HepG2 (cell line): ENCODE data around the gene PLEKHN1. TPM values are rescaled to one million over a fixed set of nuclear protein-coding genes. Genes with fewer than 3 reads are reported as not detected.

Experiments used
- BCL3 ChIP-seq: sonication (generic); formaldehyde crosslinking; IDR thresholded peaks from 2 replicates; pipeline ENCODE4 v1.5.1; 2020; ENCODE audit warnings: mild to moderate bottlenecking, missing genetic modification reagents, moderate library complexity
- LRRFIP1 ChIP-seq: sonication (generic); formaldehyde crosslinking; conservative IDR thresholded peaks from 2 replicates; pipeline ENCODE4 v1.4.0; 2020; ENCODE audit warnings: missing genetic modification reagents
- MTA3 ChIP-seq: sonication (generic); formaldehyde crosslinking; IDR thresholded peaks from 2 replicates; pipeline ENCODE4 v1.4.0; 2020; ENCODE audit warnings: missing genetic modification reagents
- NPAS2 ChIP-seq: sonication (generic); formaldehyde crosslinking; IDR thresholded peaks from 2 replicates; pipeline ENCODE4 v1.8.0; 2022; ENCODE audit warnings: mild to moderate bottlenecking, missing genetic modification reagents, borderline replicate concordance
- NR0B2 ChIP-seq: sonication (generic); formaldehyde crosslinking; IDR thresholded peaks from 2 replicates; pipeline ENCODE4 v1.4.0; 2020; ENCODE audit warnings: mild to moderate bottlenecking, missing genetic modification reagents
- PBX3 ChIP-seq: sonication (generic); formaldehyde crosslinking; IDR thresholded peaks from 2 replicates; pipeline ENCODE4 v1.8.1; 2023; ENCODE audit warnings: missing genetic modification reagents, inconsistent platforms, borderline replicate concordance
- PHF21A ChIP-seq: sonication (generic); formaldehyde crosslinking; IDR thresholded peaks from 2 replicates; pipeline ENCODE4 v1.5.0; 2020; ENCODE audit warnings: mild to moderate bottlenecking, missing genetic modification reagents
- SIN3A ChIP-seq: IDR thresholded peaks from 2 replicates; pipeline ENCODE4 v1.6.1; 2011; ENCODE audit warnings: low read depth, mild to moderate bottlenecking, control low read depth, low read length, borderline replicate concordance
- SKI ChIP-seq: fragments of 450-650 bp; IDR thresholded peaks from one replicate; pipeline ENCODE4 v1.6.1; 2018; ENCODE audit warnings: mild to moderate bottlenecking; ENCODE audit not compliant: partially characterized antibody
- THAP9 ChIP-seq: sonication (generic); formaldehyde crosslinking; IDR thresholded peaks from 2 replicates; pipeline ENCODE4; 2020; ENCODE audit warnings: missing genetic modification reagents, mild to moderate bottlenecking, borderline replicate concordance
- ZBTB37 ChIP-seq: sonication (generic); formaldehyde crosslinking; IDR thresholded peaks from 2 replicates; pipeline ENCODE4 v1.4.0; 2020; ENCODE audit warnings: mild to moderate bottlenecking, missing genetic modification reagents
- ZNF20 ChIP-seq: sonication (generic); formaldehyde crosslinking; IDR thresholded peaks from 2 replicates; pipeline ENCODE4 v1.4.0; 2020; ENCODE audit warnings: mild to moderate bottlenecking, moderate library complexity, missing genetic modification reagents
- ZNF234 ChIP-seq: sonication (generic); formaldehyde crosslinking; conservative IDR thresholded peaks from 2 replicates; pipeline ENCODE4 v1.5.1; 2020; ENCODE audit warnings: mild to moderate bottlenecking, missing genetic modification reagents
- ZNF335 ChIP-seq: sonication (generic); formaldehyde crosslinking; IDR thresholded peaks from 2 replicates; pipeline ENCODE4 v1.4.0; 2020; ENCODE audit warnings: missing genetic modification reagents
- ZNF513 ChIP-seq: sonication (generic); formaldehyde crosslinking; conservative IDR thresholded peaks from 2 replicates; pipeline ENCODE4 v1.5.0; 2020; ENCODE audit warnings: missing genetic modification reagents
- ZNF550 ChIP-seq: sonication (generic); formaldehyde crosslinking; IDR thresholded peaks from 2 replicates; pipeline ENCODE4 v1.4.0; 2020; ENCODE audit warnings: mild to moderate bottlenecking, missing genetic modification reagents, borderline replicate concordance
- ZNF564 ChIP-seq: sonication (generic); formaldehyde crosslinking; IDR thresholded peaks from 2 replicates; pipeline ENCODE4 v1.8.1; 2023; ENCODE audit warnings: mild to moderate bottlenecking, missing genetic modification reagents
- polyA plus RNA-seq, 8 experiments: library from polyadenylated mRNA; depleted of rRNA in 3 of 8; stranded (reverse) in 7 of 8; unstranded in 1 of 8; fragments of >200 nt; fragmentation: Illumina TruSeq in 4 of 8; extraction: Trizol in 4 of 8; gene quantifications; 2 replicates each; pipeline versions ENCODE4 v1.2.1 to v1.2.3, GENCODE V29; 2011 to 2016; ENCODE audit warnings: low read depth in 4 of 8, missing spikeins in 1 of 8, mixed read lengths in 1 of 8; ENCODE audit not compliant: insufficient read depth in 1 of 8
- total RNA-seq, 5 experiments: library from RNA; depleted of rRNA; stranded (reverse); fragments of >200 nt; fragmentation: Illumina TruSeq; extraction: Trizol; gene quantifications; 2 replicates each; pipeline ENCODE4 v1.2.3, GENCODE V29; 2016; ENCODE audit warnings: low read depth in 1 of 5

PLEKHN1 gene
- total and polyA plus RNA-seq, 2 of the 13 experiments (the other 11 are each of a cell fraction or from before 2014, with no cell fraction given), result 0.42 to 0.58 TPM

GRCh38 chr1:998995-999724 lies 32.9 kb downstream of the PLEKHN1 start (continued):
- TF ChIP-seq NR0B2 (no peak), LRRFIP1 (no peak), THAP9 (no peak), ZNF513 (CRISPR knock-in tag) (no peak), PHF21A (CRISPR knock-in tag) (no peak), ZNF234 (CRISPR knock-in tag) (no peak), ZNF335 (CRISPR knock-in tag) (no peak), ZBTB37 (CRISPR knock-in tag) (no peak), ZNF564 (no peak), SIN3A (no peak), ZNF20 (CRISPR knock-in tag) (no peak), BCL3 (CRISPR knock-in tag) (no peak), SKI (peak; percentile 26), PBX3 (CRISPR knock-in tag) (no peak), ZNF550 (CRISPR knock-in tag) (no peak), MTA3 (CRISPR knock-in tag) (no peak), NPAS2 (CRISPR knock-in tag) (no peak)
